Femur (tissue), 1 donor: Measurements from ENCODE around the gene BTLA.
A peak's percentile ranks its signal among the peaks of the same experiment; 100 is the strongest.
"Not testable (repeated sequence)": the region's sequence is repeated elsewhere in the genome, so short reads cannot be mapped to it uniquely, and the experiment has no call there.

Experiments used
- DNase-seq: peaks from one replicate; pipeline ENCODE4 v3.0.0-alpha.2; 2017

Gene BTLA

GRCh38 chr3:112498914-112499711 lies at the start of gene BTLA:
BTLA (minus strand) TSS chr3:112499472; CDS start chr3:112499358, 114 bp downstream.
- no peak for DNase-seq

GRCh38 chr3:112546216-112546759 lies 47.0 kb upstream of the BTLA start:
- DNase-seq: no peak

GRCh38 chr3:112539825-112540650 lies 40.8 kb upstream of the BTLA start:
- DNase-seq: no peak

GRCh38 chr3:112531358-112531781 lies 32.1 kb upstream of the BTLA start:
- DNase-seq: no peak

GRCh38 chr3:112530573-112530972 lies 31.3 kb upstream of the BTLA start:
- DNase-seq: no peak

- not testable (repeated sequence) for DNase-seq
These were observed 24.9 kb upstream of the BTLA start for GRCh38 chr3:112524127-112524526.

- DNase-seq: peak; percentile 29
These were observed 20.2 kb upstream of the BTLA start for GRCh38 chr3:112519424-112520001.

- not testable (repeated sequence) for DNase-seq
These were observed 19.7 kb upstream of the BTLA start for GRCh38 chr3:112518970-112519369.

- DNase-seq: no peak
These were observed 15.4 kb upstream of the BTLA start for GRCh38 chr3:112514527-112515128.

- no peak for DNase-seq
These were observed 13.0 kb upstream of the BTLA start for GRCh38 chr3:112512320-112512719.

GRCh38 chr3:112508860-112509259 lies 9.6 kb upstream of the BTLA start:
- no peak for DNase-seq

GRCh38 chr3:112508261-112508660 lies 9.0 kb upstream of the BTLA start:
- no peak for DNase-seq

- no peak for DNase-seq
These were observed 6.6 kb upstream of the BTLA start for GRCh38 chr3:112505907-112506306.

- DNase-seq: no peak
These were observed 4.9 kb upstream of the BTLA start for GRCh38 chr3:112504123-112504522.

GRCh38 chr3:112503304-112503972 lies 4.2 kb upstream of the BTLA start:
- no peak for DNase-seq

GRCh38 chr3:112500621-112501020 lies 1.3 kb upstream of the BTLA start:
- no peak for DNase-seq

GRCh38 chr3:112497897-112498548 lies 1.2 kb downstream of the BTLA start:
- no peak for DNase-seq

GRCh38 chr3:112496366-112497067 lies 2.8 kb downstream of the BTLA start:
- no peak for DNase-seq

GRCh38 chr3:112494448-112494767 lies 4.9 kb downstream of the BTLA start:
- DNase-seq: not testable (repeated sequence)

- DNase-seq: no peak
These were observed 7.1 kb downstream of the BTLA start for GRCh38 chr3:112492124-112492523.

- DNase-seq: no peak
These were observed 7.9 kb downstream of the BTLA start for GRCh38 chr3:112491373-112491772.
